K562 (cell line): Measurements from ENCODE around the gene CCDC47. TPM values are rescaled to one million over a fixed set of nuclear protein-coding genes. Genes with fewer than 3 reads are reported as not detected.

Experiments
- CSDE1 ChIP-seq, 2 experiments: fragments of 450-650 bp; IDR thresholded peaks; 2 replicates each; pipeline ENCODE4 v1.6.1; 2016; ENCODE audit warnings: mild to moderate bottlenecking in 1 of 2
- EGR1 ChIP-seq: fragments of 450-650 bp; conservative IDR thresholded peaks from 2 replicates; pipeline ENCODE4 v1.6.1; 2017; ENCODE audit warnings: mild to moderate bottlenecking
- FOXA3 ChIP-seq, 2 experiments: fragments of 450-650 bp in 1 of 2; sonication (generic) in 1 of 2; formaldehyde crosslinking; IDR thresholded peaks in 1 of 2; conservative IDR thresholded peaks in 1 of 2; 2 replicates each; pipeline versions ENCODE4 v1.4.0 to v1.8.0; 2020 to 2022; ENCODE audit warnings: mild to moderate bottlenecking in 2 of 2, missing genetic modification reagents in 1 of 2
- FUS ChIP-seq: fragments of 200-400 bp; formaldehyde crosslinking; optimal IDR thresholded peaks from 2 replicates; pipeline ENCODE3; 2017; ENCODE audit warnings: low read depth, low read length
- HIVEP1 ChIP-seq: fragments of 250-450 bp; sonication (Bioruptor Pico); IDR thresholded peaks from 2 replicates; pipeline ENCODE4 v1.4.0; 2020; ENCODE audit warnings: mild to moderate bottlenecking
- HNRNPLL ChIP-seq: fragments of 200-400 bp; formaldehyde crosslinking; IDR thresholded peaks from 2 replicates; pipeline ENCODE4 v1.6.1; 2017; ENCODE audit warnings: low read length, low read depth, mild to moderate bottlenecking; ENCODE audit not compliant: poor library complexity, severe bottlenecking
- MIER1 ChIP-seq: fragments of 450-650 bp; IDR thresholded peaks from 2 replicates; pipeline ENCODE4 v1.6.1; 2016; ENCODE audit warnings: antibody characterized with exemption, mild to moderate bottlenecking, low read depth
- MTA3 ChIP-seq: fragments of 450-650 bp; formaldehyde crosslinking; IDR thresholded peaks from 2 replicates; pipeline ENCODE4 v1.6.1; 2017; ENCODE audit warnings: mild to moderate bottlenecking, borderline replicate concordance
- PHF21A ChIP-seq: fragments of 450-650 bp; IDR thresholded peaks from 2 replicates; pipeline ENCODE4 v1.6.1; 2017; ENCODE audit warnings: low read depth, borderline replicate concordance
- PTRF ChIP-seq: fragments of 450-650 bp; IDR thresholded peaks from 2 replicates; pipeline ENCODE4 v1.6.1; 2016; ENCODE audit warnings: mild to moderate bottlenecking, missing genetic modification characterization, missing compliant biosample characterization
- ZBTB26 ChIP-seq: fragments of 450-650 bp; formaldehyde crosslinking; IDR thresholded peaks from 2 replicates; pipeline ENCODE4 v1.4.0; 2022; ENCODE audit warnings: missing genetic modification characterization
- ZFPM2 ChIP-seq: fragments of 250-450 bp; sonication (Bioruptor Pico); IDR thresholded peaks from 2 replicates; pipeline ENCODE4 v1.5.1; 2022; ENCODE audit warnings: mild to moderate bottlenecking
- ZNF655 ChIP-seq: fragments of 250-450 bp; sonication (Bioruptor Pico); IDR thresholded peaks from 2 replicates; pipeline ENCODE4 v1.5.0; 2021
- polyA plus RNA-seq, 8 experiments: library from polyadenylated mRNA; depleted of rRNA in 4 of 8; stranded (reverse) in 5 of 8; unstranded in 3 of 8; fragments of >200 nt; fragmentation: Nextera tagmentation in 2 of 8; fragmentation: Illumina TruSeq in 1 of 8; extraction: Ambion mirVana in 2 of 8; extraction: Trizol in 1 of 8; gene quantifications; 2 replicates each; pipeline versions ENCODE4 v1.2.1 to v1.2.3, GENCODE V29; 2011 to 2014; ENCODE audit warnings: inconsistent platforms in 1 of 8, missing spikeins in 1 of 8
- total RNA-seq, 7 experiments: library from RNA; depleted of rRNA in 6 of 7; stranded (reverse); fragments of >200 nt in 6 of 7; fragmentation: Illumina TruSeq in 2 of 7; extraction: Trizol in 2 of 7; gene quantifications; 2 replicates each; pipeline versions ENCODE4 v1.2.1 to v1.2.3, GENCODE V29; 2011 to 2021; ENCODE audit warnings: low replicate concordance in 1 of 7
- TF ChIP-seq, protein P1 (sequence below): fragments of 450-650 bp; IDR thresholded peaks from 2 replicates; pipeline ENCODE4 v1.6.1; 2016; ENCODE audit warnings: mild to moderate bottlenecking, moderate library complexity

The CCDC47 gene
- total and polyA plus RNA-seq, 9 of the 15 experiments (the other 6 are each of a cell fraction or from before 2014, with no cell fraction given), result 15.5 to 162 (median 122) TPM

DNA sequence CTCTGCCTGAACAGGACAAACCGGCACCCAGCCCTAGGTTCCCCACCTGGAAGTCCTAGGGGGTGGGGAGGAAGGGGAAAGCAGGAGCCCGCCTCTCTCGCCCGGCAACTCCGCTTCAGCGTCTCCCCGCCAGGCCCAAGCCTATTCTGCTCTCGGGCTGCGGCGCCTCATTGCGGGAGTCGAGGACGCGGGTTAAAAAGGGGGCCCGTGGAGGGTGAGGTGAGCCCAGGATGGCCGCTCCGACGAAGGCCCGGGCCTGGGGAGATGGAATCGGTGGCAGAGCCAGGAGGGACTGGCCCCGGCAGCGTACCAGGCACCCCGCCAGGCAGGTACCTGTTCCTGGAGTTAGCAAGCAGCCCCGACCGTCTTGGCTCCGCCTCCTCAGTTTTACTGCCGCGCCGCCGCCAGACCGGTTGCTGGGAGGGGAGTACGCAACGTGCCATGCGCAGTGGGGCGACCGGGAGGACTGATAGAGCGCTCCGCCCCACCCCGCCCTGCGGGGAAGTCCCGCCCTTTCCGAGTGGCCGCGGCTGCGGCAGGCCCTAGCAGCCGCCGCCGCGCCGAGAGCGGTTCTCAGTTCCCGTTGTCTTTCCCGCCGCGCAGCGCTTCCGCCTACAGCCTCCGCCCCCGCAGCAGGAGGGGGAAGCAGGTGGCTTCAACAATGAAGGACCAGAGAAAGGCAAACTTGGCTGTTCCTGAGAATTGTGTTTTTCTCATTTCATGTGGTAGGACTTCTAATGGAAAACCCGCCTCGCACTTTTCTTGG lies 31.8 kb downstream of the CCDC47 start, which contains the start of gene STRADA (continued):
- TF ChIP-seq CSDE1 (IDR thresholded peaks at IDR 0.05) (no peak), HIVEP1 (CRISPR knock-in tag) (no peak), FUS (no peak), ZFPM2 (CRISPR knock-in tag) (no peak), ZBTB26 (no peak), FOXA3 (CRISPR knock-in tag; conservative IDR thresholded peaks at IDR 0.05 in 1 of 2, IDR thresholded peaks at IDR 0.05 in 1 of 2) (no peak), MIER1 (no peak), ZNF655 (CRISPR knock-in tag) (no peak), HNRNPLL (peak; percentile 91), PHF21A (no peak), MTA3 (0 out of 2 replicates have a peak, but pooled peaks have one; percentile 4), EGR1 (peak; percentile 99), PTRF (tag) (no peak)
- TF ChIP-seq, protein P1, sequence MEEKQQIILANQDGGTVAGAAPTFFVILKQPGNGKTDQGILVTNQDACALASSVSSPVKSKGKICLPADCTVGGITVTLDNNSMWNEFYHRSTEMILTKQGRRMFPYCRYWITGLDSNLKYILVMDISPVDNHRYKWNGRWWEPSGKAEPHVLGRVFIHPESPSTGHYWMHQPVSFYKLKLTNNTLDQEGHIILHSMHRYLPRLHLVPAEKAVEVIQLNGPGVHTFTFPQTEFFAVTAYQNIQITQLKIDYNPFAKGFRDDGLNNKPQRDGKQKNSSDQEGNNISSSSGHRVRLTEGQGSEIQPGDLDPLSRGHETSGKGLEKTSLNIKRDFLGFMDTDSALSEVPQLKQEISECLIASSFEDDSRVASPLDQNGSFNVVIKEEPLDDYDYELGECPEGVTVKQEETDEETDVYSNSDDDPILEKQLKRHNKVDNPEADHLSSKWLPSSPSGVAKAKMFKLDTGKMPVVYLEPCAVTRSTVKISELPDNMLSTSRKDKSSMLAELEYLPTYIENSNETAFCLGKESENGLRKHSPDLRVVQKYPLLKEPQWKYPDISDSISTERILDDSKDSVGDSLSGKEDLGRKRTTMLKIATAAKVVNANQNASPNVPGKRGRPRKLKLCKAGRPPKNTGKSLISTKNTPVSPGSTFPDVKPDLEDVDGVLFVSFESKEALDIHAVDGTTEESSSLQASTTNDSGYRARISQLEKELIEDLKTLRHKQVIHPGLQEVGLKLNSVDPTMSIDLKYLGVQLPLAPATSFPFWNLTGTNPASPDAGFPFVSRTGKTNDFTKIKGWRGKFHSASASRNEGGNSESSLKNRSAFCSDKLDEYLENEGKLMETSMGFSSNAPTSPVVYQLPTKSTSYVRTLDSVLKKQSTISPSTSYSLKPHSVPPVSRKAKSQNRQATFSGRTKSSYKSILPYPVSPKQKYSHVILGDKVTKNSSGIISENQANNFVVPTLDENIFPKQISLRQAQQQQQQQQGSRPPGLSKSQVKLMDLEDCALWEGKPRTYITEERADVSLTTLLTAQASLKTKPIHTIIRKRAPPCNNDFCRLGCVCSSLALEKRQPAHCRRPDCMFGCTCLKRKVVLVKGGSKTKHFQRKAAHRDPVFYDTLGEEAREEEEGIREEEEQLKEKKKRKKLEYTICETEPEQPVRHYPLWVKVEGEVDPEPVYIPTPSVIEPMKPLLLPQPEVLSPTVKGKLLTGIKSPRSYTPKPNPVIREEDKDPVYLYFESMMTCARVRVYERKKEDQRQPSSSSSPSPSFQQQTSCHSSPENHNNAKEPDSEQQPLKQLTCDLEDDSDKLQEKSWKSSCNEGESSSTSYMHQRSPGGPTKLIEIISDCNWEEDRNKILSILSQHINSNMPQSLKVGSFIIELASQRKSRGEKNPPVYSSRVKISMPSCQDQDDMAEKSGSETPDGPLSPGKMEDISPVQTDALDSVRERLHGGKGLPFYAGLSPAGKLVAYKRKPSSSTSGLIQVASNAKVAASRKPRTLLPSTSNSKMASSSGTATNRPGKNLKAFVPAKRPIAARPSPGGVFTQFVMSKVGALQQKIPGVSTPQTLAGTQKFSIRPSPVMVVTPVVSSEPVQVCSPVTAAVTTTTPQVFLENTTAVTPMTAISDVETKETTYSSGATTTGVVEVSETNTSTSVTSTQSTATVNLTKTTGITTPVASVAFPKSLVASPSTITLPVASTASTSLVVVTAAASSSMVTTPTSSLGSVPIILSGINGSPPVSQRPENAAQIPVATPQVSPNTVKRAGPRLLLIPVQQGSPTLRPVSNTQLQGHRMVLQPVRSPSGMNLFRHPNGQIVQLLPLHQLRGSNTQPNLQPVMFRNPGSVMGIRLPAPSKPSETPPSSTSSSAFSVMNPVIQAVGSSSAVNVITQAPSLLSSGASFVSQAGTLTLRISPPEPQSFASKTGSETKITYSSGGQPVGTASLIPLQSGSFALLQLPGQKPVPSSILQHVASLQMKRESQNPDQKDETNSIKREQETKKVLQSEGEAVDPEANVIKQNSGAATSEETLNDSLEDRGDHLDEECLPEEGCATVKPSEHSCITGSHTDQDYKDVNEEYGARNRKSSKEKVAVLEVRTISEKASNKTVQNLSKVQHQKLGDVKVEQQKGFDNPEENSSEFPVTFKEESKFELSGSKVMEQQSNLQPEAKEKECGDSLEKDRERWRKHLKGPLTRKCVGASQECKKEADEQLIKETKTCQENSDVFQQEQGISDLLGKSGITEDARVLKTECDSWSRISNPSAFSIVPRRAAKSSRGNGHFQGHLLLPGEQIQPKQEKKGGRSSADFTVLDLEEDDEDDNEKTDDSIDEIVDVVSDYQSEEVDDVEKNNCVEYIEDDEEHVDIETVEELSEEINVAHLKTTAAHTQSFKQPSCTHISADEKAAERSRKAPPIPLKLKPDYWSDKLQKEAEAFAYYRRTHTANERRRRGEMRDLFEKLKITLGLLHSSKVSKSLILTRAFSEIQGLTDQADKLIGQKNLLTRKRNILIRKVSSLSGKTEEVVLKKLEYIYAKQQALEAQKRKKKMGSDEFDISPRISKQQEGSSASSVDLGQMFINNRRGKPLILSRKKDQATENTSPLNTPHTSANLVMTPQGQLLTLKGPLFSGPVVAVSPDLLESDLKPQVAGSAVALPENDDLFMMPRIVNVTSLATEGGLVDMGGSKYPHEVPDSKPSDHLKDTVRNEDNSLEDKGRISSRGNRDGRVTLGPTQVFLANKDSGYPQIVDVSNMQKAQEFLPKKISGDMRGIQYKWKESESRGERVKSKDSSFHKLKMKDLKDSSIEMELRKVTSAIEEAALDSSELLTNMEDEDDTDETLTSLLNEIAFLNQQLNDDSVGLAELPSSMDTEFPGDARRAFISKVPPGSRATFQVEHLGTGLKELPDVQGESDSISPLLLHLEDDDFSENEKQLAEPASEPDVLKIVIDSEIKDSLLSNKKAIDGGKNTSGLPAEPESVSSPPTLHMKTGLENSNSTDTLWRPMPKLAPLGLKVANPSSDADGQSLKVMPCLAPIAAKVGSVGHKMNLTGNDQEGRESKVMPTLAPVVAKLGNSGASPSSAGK, result peak; percentile 91
